ENCODE data around the gene GLS2.
A peak's percentile ranks its signal among the peaks of the same experiment; 100 is the strongest.

DNA sequence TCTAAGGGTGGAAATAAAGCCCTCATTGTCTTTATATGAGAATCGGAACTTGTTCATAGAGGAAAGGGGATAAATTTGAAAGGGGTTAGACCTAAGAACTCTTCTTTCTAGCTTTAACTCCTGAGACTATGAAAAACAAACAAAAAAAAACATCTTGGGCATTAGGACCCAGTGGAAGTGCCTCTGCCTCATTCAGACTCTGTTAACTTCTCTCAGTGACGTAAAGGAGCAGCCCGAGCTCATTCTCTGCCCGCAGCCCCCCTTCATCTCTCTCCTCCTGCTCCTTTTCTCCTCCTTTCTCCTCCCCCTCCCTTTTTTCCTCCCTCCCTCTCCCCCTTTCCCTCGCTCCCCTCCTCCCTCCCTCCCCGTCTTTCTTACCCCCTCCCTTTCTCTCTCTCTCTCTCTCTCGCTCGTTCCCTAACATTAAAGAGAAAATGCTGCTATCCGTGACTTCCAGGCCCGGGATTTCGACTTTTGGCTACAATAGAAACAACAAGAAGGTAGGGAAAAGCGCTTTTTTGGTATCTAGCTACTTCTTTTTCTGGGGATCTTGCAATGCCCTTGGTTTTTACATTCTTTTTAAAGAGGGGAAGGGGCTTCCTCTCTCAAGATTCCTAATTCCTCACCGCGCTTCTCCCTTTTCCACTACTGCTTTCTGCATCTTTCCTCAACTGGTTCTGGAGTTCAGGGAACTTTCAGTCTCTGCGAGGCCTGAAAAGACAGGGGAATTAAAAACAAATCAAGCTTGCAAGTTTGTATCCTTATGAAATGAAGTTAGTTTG, 33.8 kb upstream of the GLS2 start, which contains the start of gene RBMS2:
- TF ChIP-seq CTCF (IDR thresholded peaks at IDR 0.05 in 4 of 5, conservative IDR thresholded peaks at IDR 0.05 in 1 of 5): no peak
- peak; percentile 32 to 33 for TF ChIP-seq POLR2A (IDR thresholded peaks at IDR 0.05)

Measured in gastrocnemius medialis (tissue), 4 donors.